A673 (cell line): ENCODE results near the gene GOLGA1. TPM values are rescaled to one million over a fixed set of nuclear protein-coding genes. Genes with fewer than 3 reads are reported as not detected.

ENCODE experiments used
- BruUV-seq: library from RNA; stranded (reverse); fragments of 400-500 nt; replicated peaks from 2 replicates; lab custom pipeline; 2021; lab: Mats Ljungman, UMichigan
- CTCF ChIA-PET: fragments of 300-600 bp; sonication (Branson Sonifier 250); formaldehyde crosslinking; loops from one replicate; lab custom pipeline; 2022; ENCODE audit warnings: antibody characterized with exemption; lab: Charles Lee
- POLR2A ChIA-PET: fragments of 300-600 bp; sonication (Branson Sonifier 250); formaldehyde crosslinking; loops from one replicate; lab custom pipeline; 2022; ENCODE audit warnings: antibody characterized with exemption; ENCODE audit not compliant: low non-redundant PET; lab: Charles Lee
- DNase-seq: peaks from one replicate; pipeline ENCODE4 v3.0.0-alpha.2; 2015; ENCODE audit warnings: low spot score
- H3K27ac ChIP-seq: fragments of 200-600 bp; sonication (generic); 2 replicates; pipeline ENCODE4 v1.5.1; 2016; ENCODE audit warnings: mixed run types, low read depth, mild to moderate bottlenecking, mixed read lengths, antibody characterized with exemption, low read length; ENCODE audit not compliant: poor library complexity, severe bottlenecking
- H3K27me3 ChIP-seq: fragments of 200-600 bp; sonication (generic); replicated peaks from 2 replicates; pipeline ENCODE4 v1.6.1; 2017; ENCODE audit warnings: mixed run types, low read depth, mild to moderate bottlenecking, mixed read lengths, antibody characterized with exemption, low read length; ENCODE audit not compliant: insufficient read depth, poor library complexity
- H3K36me3 ChIP-seq: fragments of 200-600 bp; sonication (generic); 2 replicates; pipeline ENCODE4 v1.6.1; 2016; ENCODE audit warnings: mixed run types, mild to moderate bottlenecking, mixed read lengths, antibody characterized with exemption, low read length; ENCODE audit not compliant: insufficient read depth, poor library complexity, severe bottlenecking
- H3K4me1 ChIP-seq: fragments of 200-600 bp; sonication (generic); 2 replicates; pipeline ENCODE4 v1.6.1; 2017; ENCODE audit warnings: mixed run types, mild to moderate bottlenecking, mixed read lengths, antibody characterized with exemption, low read length; ENCODE audit not compliant: insufficient read depth, poor library complexity, severe bottlenecking
- H3K4me3 ChIP-seq: fragments of 200-600 bp; sonication (generic); 2 replicates; pipeline ENCODE4 v1.5.1; 2016; ENCODE audit warnings: low read depth, mixed run types, mild to moderate bottlenecking, mixed read lengths, low read length; ENCODE audit not compliant: poor library complexity, severe bottlenecking
- H3K9me3 ChIP-seq: fragments of 200-600 bp; sonication (generic); 2 replicates; pipeline ENCODE4 v1.6.1; 2016; ENCODE audit warnings: mixed run types, low read depth, mild to moderate bottlenecking, mixed read lengths, antibody characterized with exemption, low read length; ENCODE audit not compliant: poor library complexity, severe bottlenecking
- EZH2 ChIP-seq: fragments of 200-600 bp; sonication (generic); IDR thresholded peaks from 2 replicates; pipeline ENCODE4 v1.6.1; 2017; ENCODE audit warnings: borderline replicate concordance, low read depth, mild to moderate bottlenecking, mixed read lengths, antibody characterized with exemption, low read length; ENCODE audit not compliant: poor library complexity, severe bottlenecking
- intact Hi-C: fragments of 100-400 bp; cut with micrococcal nuclease; formaldehyde crosslinking; loops from one replicate; pipeline ENCODE4 v1.10.0; 2022; ENCODE audit not compliant: unreplicated experiment
- total RNA-seq: library from RNA; stranded (reverse); gene quantifications from 2 replicates; pipeline ENCODE4 v1.2.3, GENCODE V29; 2021
- TF ChIP-seq, protein P1 (sequence below): fragments of 300-800, 200-600 bp; sonication (generic); conservative IDR thresholded peaks from 2 replicates; pipeline ENCODE4 v1.5.1; 2017; ENCODE audit warnings: low read depth, mild to moderate bottlenecking, antibody characterized with exemption, low read length, moderate library complexity, mixed read lengths

The GOLGA1 gene
- total RNA-seq, 1 experiment from 2014 or later: 21.7 TPM

DNA sequence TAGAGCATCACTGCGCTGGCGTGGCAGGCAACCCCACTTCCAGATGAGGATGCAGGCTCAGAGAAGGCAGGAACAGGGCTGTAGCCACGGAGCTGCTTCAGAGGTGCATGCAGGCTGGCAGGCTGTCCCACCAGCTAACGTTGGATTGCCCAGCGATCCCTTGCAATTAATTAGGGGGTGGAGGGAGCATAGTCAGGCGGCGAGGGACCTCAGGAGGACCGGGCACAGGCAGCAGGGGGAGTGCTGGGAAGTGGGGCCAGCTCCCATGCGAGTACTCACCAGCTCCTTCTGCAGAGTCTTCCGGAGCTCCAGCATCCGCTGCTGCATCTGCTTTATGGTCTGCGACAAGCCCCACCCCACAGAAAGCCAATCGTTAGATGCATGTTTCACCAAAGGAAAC is 58.7 kb downstream of the GOLGA1 start:
- Histone ChIP-seq H3K9me3 (no peaks in the 10 kb centered on the region), H3K4me1 (no peaks in the 10 kb centered on the region), H3K36me3 (peaks cover 27% of the 10 kb centered on the region), H3K27me3 (no peaks in the 10 kb centered on the region), H3K27ac (no peak overlapping the region), H3K4me3 (no peak overlapping the region)
- intact Hi-C loops: no loop called here
- POLR2A ChIA-PET: no interaction called here
- CTCF ChIA-PET: no interaction called here
- TF ChIP-seq, protein P1, sequence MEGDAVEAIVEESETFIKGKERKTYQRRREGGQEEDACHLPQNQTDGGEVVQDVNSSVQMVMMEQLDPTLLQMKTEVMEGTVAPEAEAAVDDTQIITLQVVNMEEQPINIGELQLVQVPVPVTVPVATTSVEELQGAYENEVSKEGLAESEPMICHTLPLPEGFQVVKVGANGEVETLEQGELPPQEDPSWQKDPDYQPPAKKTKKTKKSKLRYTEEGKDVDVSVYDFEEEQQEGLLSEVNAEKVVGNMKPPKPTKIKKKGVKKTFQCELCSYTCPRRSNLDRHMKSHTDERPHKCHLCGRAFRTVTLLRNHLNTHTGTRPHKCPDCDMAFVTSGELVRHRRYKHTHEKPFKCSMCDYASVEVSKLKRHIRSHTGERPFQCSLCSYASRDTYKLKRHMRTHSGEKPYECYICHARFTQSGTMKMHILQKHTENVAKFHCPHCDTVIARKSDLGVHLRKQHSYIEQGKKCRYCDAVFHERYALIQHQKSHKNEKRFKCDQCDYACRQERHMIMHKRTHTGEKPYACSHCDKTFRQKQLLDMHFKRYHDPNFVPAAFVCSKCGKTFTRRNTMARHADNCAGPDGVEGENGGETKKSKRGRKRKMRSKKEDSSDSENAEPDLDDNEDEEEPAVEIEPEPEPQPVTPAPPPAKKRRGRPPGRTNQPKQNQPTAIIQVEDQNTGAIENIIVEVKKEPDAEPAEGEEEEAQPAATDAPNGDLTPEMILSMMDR: no peak
- no peak for TF ChIP-seq EZH2
- DNase-seq: no peak
- no TSS peak for BruUV-seq

DNA sequence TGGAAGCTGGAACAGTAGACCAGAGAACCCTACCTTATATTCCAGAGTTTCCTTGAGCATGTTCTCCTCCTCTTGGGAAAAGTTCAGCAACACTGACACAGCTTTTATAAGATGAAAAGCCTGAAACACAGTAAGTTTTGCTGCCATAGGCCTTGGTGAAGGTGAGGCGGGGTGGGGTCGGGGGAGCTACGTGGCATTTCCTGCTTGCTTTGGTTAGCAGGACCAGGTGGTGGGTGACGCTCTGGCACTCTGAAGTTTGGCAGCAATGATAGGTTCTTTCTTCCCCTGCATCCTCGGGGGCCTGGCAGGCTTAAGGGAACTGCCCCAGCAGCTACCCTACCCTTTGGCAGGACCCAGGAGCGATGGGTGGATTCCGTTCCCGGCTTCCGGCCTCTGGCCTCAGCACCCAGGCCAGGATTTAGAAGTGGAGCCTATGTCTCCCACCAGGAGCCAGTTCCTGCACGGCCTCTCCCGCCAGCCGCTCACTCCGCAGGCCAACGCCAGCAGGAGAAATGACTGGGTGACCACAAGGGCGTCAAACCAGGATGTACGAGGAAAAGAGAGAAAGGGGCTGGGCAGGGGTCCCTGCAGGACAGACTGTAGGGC is 59.6 kb downstream of the GOLGA1 start:
- Histone ChIP-seq H3K4me3 (no peak overlapping the region), H3K4me1 (no peaks in the 10 kb centered on the region), H3K27me3 (no peaks in the 10 kb centered on the region), H3K36me3 (peaks cover 37% of the 10 kb centered on the region), H3K9me3 (no peaks in the 10 kb centered on the region), H3K27ac (no peak overlapping the region)
- ChIA-PET CTCF (no interaction called here), POLR2A (no interaction called here)
- no peak for DNase-seq
- BruUV-seq: no TSS peak
- intact Hi-C loops: no loop called here
- TF ChIP-seq, protein P1: no peak
- TF ChIP-seq EZH2: no peak

DNA sequence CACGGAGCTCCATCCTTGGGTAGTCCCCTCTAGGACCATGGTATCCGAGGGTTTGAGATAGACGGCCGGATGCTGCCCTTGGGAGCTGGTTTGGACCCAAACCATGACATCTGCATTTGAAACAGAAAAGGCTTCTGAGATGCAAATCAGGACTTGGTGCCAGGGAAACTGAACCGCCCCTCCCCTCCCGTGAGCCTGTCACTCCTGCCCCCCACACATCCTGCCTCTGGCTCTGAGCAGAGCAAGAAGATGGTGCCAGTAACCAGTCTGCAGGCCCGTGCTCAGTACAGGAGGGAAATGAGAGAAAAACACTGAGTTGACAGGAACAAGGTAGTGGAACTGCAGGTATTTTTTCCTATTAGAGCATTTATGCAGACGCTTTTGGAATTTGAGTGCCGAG is 60.4 kb downstream of the GOLGA1 start:
- ChIA-PET POLR2A (no interaction called here), CTCF (no interaction called here)
- H3K4me1 ChIP-seq: no peaks in the 10 kb centered on the region
- intact Hi-C loops: no loop called here
- H3K27ac ChIP-seq: no peak overlapping the region
- no peak for TF ChIP-seq EZH2
- TF ChIP-seq, protein P1: no peak
- H3K4me3 ChIP-seq: no peak overlapping the region
- no TSS peak for BruUV-seq
- peaks cover 44% of the 10 kb centered on the region for H3K36me3 ChIP-seq
- DNase-seq: no peak
- no peaks in the 10 kb centered on the region for H3K9me3 ChIP-seq
- H3K27me3 ChIP-seq: no peaks in the 10 kb centered on the region
